ENCODE measurements around the gene CACNA1G. TPM values are rescaled to one million over a fixed set of nuclear protein-coding genes. Genes with fewer than 3 reads are reported as not detected.

The CACNA1G gene
- not detected for total RNA-seq

DNA sequence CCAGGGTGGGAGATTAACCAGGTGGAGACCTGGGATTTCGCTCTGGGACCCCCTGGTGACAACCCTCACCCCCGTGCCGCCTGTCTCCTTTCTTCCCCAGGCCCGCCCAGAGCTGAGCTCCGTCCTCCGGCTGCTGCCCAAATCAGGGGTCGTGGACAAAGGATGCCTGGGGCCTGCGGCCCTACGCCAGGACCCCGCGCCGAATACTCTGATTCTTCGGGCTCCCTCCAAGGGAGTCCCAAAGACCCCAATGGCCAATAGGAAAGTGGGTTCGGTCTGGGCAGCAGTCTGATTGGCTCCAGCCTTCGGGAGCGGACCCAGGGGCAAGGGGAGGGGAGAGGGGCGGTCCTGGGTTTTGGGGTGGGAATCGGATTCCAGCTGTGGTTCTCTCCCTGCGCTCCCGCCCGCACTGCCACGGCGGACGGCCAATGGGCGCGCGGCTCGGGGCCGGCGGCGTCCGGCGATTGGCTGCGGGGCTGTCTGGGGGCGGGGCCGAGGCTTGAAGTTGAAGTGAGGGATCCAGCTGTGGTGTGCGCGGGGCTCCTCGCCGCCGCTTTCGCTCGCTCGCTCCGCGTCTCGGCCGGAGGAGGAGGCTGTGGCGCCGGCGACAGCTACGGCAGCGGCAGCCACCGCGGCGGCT lies at the start of gene CACNA1G:
TSS of gene CACNA1G (plus strand) at position 531 of the 640 bp plus-strand sequence. CDS start 745 bp downstream, outside the sequence.
- H3K27ac Mint-ChIP-seq = no peak within 1 kb of the TSS
- H3K9me3 Mint-ChIP-seq = no peaks in the 10 kb centered on the region
- peaks cover 70% of the 10 kb centered on the region for H3K27me3 Mint-ChIP-seq
- no peaks in the 10 kb centered on the region for H3K36me3 Mint-ChIP-seq (ENCODE audit: low read depth)
- POLR2A ChIA-PET = no interaction called here
- H3K4me3 Mint-ChIP-seq = peak within 1 kb of the TSS; percentile 56
- CTCF ChIA-PET = interaction anchor here (0.7 to 1.8 kb wide), 7 partner anchors 9 to 166 kb away, joined by 3 to 5 read pairs (median 3); no protein-coding TSS in a partner anchor
- H3K4me1 Mint-ChIP-seq = peaks cover 20% of the 10 kb centered on the region
- DNase-seq = peak; percentile 85

GRCh38 chr17:50511058-50511457 lies 49.5 kb upstream of the CACNA1G start:
- CTCF ChIA-PET = interaction anchor here (1.0 to 1.5 kb wide), 5 partner anchors 9 to 118 kb away, joined by 3 to 6 read pairs (median 5); no protein-coding TSS in a partner anchor
- no peaks in the 10 kb centered on the region for H3K36me3 Mint-ChIP-seq (ENCODE audit: low read depth)
- H3K4me1 Mint-ChIP-seq = peaks cover 37% of the 10 kb centered on the region
- H3K27me3 Mint-ChIP-seq = peaks cover 2% of the 10 kb centered on the region
- H3K9me3 Mint-ChIP-seq = no peaks in the 10 kb centered on the region
- H3K4me3 Mint-ChIP-seq = peak overlapping the region; percentile 9
- H3K27ac Mint-ChIP-seq = peak overlapping the region; percentile 86
- DNase-seq = peak; percentile 73
- POLR2A ChIA-PET = no interaction called here

DNA sequence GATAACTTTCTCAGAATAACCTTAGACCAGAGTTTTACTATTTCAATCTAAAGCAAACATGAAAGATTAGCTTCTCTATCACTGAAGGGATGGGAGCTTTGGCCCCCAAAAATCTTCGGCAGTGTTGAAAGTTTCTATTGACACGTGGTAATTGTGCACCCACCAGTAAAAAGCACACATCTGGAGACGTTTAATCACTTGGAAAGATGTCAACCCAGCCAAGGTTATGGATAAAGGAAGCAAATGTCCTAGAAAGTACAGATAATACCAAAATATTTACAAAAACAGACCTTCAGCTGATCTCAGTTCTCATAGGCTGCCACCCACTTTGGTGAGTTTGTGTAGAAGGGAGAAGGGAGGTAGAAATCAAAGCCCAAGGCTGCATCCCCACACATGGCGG lies 47.0 kb upstream of the CACNA1G start:
- ChIA-PET CTCF (interaction anchor here (0.6 to 1.2 kb wide), 2 partner anchors 12 to 31 kb away, joined by 3 to 4 read pairs; no protein-coding TSS in a partner anchor), POLR2A (no interaction called here)
- Mint-ChIP-seq H3K36me3 (ENCODE audit: low read depth) (no peaks in the 10 kb centered on the region), H3K27ac (no peak overlapping the region), H3K9me3 (no peaks in the 10 kb centered on the region), H3K27me3 (no peaks in the 10 kb centered on the region), H3K4me1 (peaks cover 45% of the 10 kb centered on the region), H3K4me3 (no peak overlapping the region)
- DNase-seq = no peak

- Mint-ChIP-seq H3K27ac (no peak overlapping the region), H3K4me1 (peaks cover 38% of the 10 kb centered on the region), H3K9me3 (no peaks in the 10 kb centered on the region), H3K4me3 (no peak overlapping the region), H3K36me3 (ENCODE audit: low read depth) (no peaks in the 10 kb centered on the region), H3K27me3 (no peaks in the 10 kb centered on the region)
- ChIA-PET POLR2A (no interaction called here), CTCF (interaction anchor here (1.0 to 1.6 kb wide), 3 partner anchors 11 to 28 kb away, joined by 3 to 4 read pairs (median 3); no protein-coding TSS in a partner anchor)
- DNase-seq = no peak
These were observed 46.1 kb upstream of the CACNA1G start for GRCh38 chr17:50514388-50514787.

GRCh38 chr17:50514936-50515702 lies 45.4 kb upstream of the CACNA1G start:
- Mint-ChIP-seq H3K4me1 (peaks cover 31% of the 10 kb centered on the region), H3K27ac (no peak overlapping the region), H3K27me3 (no peaks in the 10 kb centered on the region), H3K36me3 (ENCODE audit: low read depth) (no peaks in the 10 kb centered on the region), H3K9me3 (no peaks in the 10 kb centered on the region), H3K4me3 (no peak overlapping the region)
- ChIA-PET CTCF (interaction anchor here (1.0 to 1.6 kb wide), 3 partner anchors 10 to 27 kb away, joined by 3 to 4 read pairs (median 3); no protein-coding TSS in a partner anchor), POLR2A (no interaction called here)
- DNase-seq = no peak

GRCh38 chr17:50517011-50517410 lies 43.5 kb upstream of the CACNA1G start:
- no peaks in the 10 kb centered on the region for H3K27me3 Mint-ChIP-seq
- CTCF ChIA-PET = interaction anchor here (0.5 to 1.3 kb wide), 3 partner anchors 12 to 188 kb away, joined by 3 to 5 read pairs (median 5); no protein-coding TSS in a partner anchor
- peak overlapping the region; percentile 43 for H3K27ac Mint-ChIP-seq
- H3K36me3 Mint-ChIP-seq (ENCODE audit: low read depth) = no peaks in the 10 kb centered on the region
- POLR2A ChIA-PET = no interaction called here
- H3K9me3 Mint-ChIP-seq = no peaks in the 10 kb centered on the region
- H3K4me3 Mint-ChIP-seq = no peak overlapping the region
- H3K4me1 Mint-ChIP-seq = peaks cover 15% of the 10 kb centered on the region
- no peak for DNase-seq

DNA sequence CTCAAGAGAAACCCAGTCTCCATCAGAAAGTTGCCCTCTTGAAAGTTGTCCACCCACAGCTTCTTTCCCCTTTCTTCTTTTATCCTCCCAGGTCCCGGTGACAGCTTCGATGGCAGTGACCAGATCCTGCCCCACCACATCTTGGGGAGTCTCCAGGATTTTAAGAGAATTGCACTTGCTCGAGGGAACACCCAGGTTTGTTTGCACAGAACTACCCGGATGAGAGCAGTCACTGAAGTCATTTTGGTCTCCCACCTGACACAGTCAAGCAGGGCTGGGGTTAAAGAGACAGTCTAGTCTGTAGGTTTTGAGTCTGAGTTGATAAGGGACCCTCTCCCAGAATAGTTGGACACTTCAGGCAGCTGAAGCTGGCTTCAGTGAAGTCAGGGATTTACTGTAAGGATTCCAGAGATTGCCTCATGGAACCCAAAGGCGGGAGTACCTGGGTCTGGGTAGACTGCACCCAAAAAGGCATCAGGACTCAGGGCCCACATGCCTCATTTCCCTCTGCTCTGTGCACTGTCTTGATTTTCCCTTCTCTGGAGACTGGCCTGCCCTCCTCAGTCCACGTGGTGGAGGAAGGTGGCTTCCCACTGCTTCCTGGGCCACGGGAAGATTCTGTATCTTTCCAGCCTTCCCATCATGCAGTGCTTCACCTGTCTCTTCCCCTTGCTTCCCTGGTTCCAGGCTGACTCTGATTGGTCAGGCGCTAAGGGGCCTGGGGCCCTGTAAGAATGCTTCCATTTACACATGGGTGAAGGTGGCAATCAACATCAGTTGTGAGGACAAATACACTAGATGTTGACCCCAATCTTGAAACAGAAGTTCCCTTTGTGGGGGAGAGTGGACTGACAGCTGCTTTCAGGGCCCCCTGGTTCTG lies 42.8 kb upstream of the CACNA1G start:
- Mint-ChIP-seq H3K9me3 (no peaks in the 10 kb centered on the region), H3K27me3 (no peaks in the 10 kb centered on the region), H3K27ac (peak overlapping the region; percentile 15), H3K4me1 (peaks cover 12% of the 10 kb centered on the region), H3K36me3 (ENCODE audit: low read depth) (no peaks in the 10 kb centered on the region), H3K4me3 (no peak overlapping the region)
- CTCF ChIA-PET = interaction anchor here (1.3 to 1.5 kb wide), 2 partner anchors 9 to 24 kb away, joined by 4 to 5 read pairs; no protein-coding TSS in a partner anchor
- DNase-seq = no peak
- POLR2A ChIA-PET = no interaction called here

- no peak for DNase-seq
- no peak overlapping the region for H3K27ac Mint-ChIP-seq
- H3K9me3 Mint-ChIP-seq = no peaks in the 10 kb centered on the region
- POLR2A ChIA-PET = no interaction called here
- H3K27me3 Mint-ChIP-seq = no peaks in the 10 kb centered on the region
- no peak overlapping the region for H3K4me3 Mint-ChIP-seq
- CTCF ChIA-PET = interaction anchor here (1.5 kb wide), 1 partner anchor 9 kb away, joined by 4 read pairs; no protein-coding TSS in a partner anchor
- peaks cover 12% of the 10 kb centered on the region for H3K4me1 Mint-ChIP-seq
- H3K36me3 Mint-ChIP-seq (ENCODE audit: low read depth) = no peaks in the 10 kb centered on the region
These were observed 42.0 kb upstream of the CACNA1G start for GRCh38 chr17:50518384-50519023.

GRCh38 chr17:50519141-50519834 lies 41.2 kb upstream of the CACNA1G start:
- no peaks in the 10 kb centered on the region for H3K27me3 Mint-ChIP-seq
- no peaks in the 10 kb centered on the region for H3K9me3 Mint-ChIP-seq
- POLR2A ChIA-PET = no interaction called here
- peaks cover 12% of the 10 kb centered on the region for H3K4me1 Mint-ChIP-seq
- DNase-seq = no peak
- CTCF ChIA-PET = interaction anchor here (0.5 to 1.5 kb wide), 2 partner anchors 8 to 10 kb away, joined by 3 to 4 read pairs; no protein-coding TSS in a partner anchor
- H3K27ac Mint-ChIP-seq = no peak overlapping the region
- no peak overlapping the region for H3K4me3 Mint-ChIP-seq
- no peaks in the 10 kb centered on the region for H3K36me3 Mint-ChIP-seq (ENCODE audit: low read depth)

GRCh38 chr17:50520483-50520882 lies 40.0 kb upstream of the CACNA1G start:
- Mint-ChIP-seq H3K4me1 (peaks cover 12% of the 10 kb centered on the region), H3K36me3 (ENCODE audit: low read depth) (no peaks in the 10 kb centered on the region), H3K9me3 (no peaks in the 10 kb centered on the region), H3K27ac (no peak overlapping the region), H3K4me3 (no peak overlapping the region), H3K27me3 (no peaks in the 10 kb centered on the region)
- ChIA-PET POLR2A (no interaction called here), CTCF (interaction anchor here (0.6 to 1.7 kb wide), 3 partner anchors 9 to 44 kb away, joined by 3 to 5 read pairs (median 5); partner anchors contain the start of gene RSAD1)
- no peak for DNase-seq

DNA sequence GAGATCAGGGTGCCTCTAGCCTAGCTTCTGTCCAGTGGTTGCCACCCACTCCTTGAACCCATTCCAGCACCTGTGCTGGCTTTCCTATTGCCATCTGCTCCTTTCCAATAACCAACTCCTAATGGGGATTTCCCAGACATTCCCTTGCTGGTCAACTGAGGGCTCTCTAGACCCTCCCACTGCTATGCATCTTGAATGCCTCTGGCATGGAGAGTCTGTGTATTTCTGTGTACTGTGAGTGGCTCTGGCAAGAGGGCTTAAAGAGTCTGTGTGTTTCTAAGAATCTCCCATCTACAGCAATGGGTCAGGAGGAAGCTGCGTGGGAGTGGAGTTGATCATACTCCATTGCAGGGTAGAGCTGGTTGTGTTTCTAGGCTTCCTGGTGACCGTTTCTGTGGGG lies 39.0 kb upstream of the CACNA1G start:
- H3K4me3 Mint-ChIP-seq = no peak overlapping the region

More for the DNA sequence above, 39.0 kb upstream of the CACNA1G start:
- no peak for DNase-seq
- Mint-ChIP-seq H3K27ac (no peak overlapping the region), H3K4me1 (peaks cover 12% of the 10 kb centered on the region), H3K27me3 (no peaks in the 10 kb centered on the region), H3K36me3 (ENCODE audit: low read depth) (no peaks in the 10 kb centered on the region), H3K9me3 (no peaks in the 10 kb centered on the region)
- CTCF ChIA-PET = interaction anchor here (0.8 to 2.1 kb wide), 4 partner anchors 10 to 124 kb away, joined by 3 to 5 read pairs (median 4); partner anchors contain the start of genes LRRC59 and RSAD1
- POLR2A ChIA-PET = no interaction called here
